ENCODE results near the gene CNTNAP2.

CNTNAP2 gene

DNA sequence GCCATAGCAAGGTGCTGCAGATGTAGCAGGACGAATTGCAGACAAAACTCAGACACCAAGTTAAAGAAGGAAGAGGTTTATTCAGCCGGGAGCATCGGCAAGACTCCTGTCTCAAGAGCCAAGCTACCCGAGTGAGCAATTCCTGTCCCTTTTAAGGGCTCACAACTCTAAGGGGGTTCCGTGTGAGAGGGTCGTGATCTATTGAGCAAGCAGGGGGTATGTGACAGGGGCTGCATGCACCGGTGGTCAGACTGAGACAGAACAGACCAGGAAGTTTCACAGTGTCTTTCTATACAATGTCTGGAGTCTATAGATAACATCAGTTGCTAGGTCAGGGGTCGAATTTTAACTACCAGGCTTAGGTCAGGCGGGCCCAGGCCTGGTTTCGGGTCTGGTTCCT is 2252.0 kb downstream of the CNTNAP2 start:
- H3K9me3 ChIP-seq = no peaks in the 10 kb centered on the region; the same call in 1 of the 2 replicates
- DNase-seq = peak; percentile 13
- H3K4me1 ChIP-seq = no peaks in the 10 kb centered on the region
- H3K36me3 ChIP-seq = no peaks in the 10 kb centered on the region
- TF ChIP-seq, protein P1, sequence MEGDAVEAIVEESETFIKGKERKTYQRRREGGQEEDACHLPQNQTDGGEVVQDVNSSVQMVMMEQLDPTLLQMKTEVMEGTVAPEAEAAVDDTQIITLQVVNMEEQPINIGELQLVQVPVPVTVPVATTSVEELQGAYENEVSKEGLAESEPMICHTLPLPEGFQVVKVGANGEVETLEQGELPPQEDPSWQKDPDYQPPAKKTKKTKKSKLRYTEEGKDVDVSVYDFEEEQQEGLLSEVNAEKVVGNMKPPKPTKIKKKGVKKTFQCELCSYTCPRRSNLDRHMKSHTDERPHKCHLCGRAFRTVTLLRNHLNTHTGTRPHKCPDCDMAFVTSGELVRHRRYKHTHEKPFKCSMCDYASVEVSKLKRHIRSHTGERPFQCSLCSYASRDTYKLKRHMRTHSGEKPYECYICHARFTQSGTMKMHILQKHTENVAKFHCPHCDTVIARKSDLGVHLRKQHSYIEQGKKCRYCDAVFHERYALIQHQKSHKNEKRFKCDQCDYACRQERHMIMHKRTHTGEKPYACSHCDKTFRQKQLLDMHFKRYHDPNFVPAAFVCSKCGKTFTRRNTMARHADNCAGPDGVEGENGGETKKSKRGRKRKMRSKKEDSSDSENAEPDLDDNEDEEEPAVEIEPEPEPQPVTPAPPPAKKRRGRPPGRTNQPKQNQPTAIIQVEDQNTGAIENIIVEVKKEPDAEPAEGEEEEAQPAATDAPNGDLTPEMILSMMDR (IDR thresholded peaks at IDR 0.05; ENCODE audit: low read depth, low read length) = no peak
- no peaks in the 10 kb centered on the region for H3K27me3 ChIP-seq
- H3K4me3 ChIP-seq (ENCODE audit: low read depth, low read length) = no peak overlapping the region; the same call in 1 of the 2 replicates

DNA sequence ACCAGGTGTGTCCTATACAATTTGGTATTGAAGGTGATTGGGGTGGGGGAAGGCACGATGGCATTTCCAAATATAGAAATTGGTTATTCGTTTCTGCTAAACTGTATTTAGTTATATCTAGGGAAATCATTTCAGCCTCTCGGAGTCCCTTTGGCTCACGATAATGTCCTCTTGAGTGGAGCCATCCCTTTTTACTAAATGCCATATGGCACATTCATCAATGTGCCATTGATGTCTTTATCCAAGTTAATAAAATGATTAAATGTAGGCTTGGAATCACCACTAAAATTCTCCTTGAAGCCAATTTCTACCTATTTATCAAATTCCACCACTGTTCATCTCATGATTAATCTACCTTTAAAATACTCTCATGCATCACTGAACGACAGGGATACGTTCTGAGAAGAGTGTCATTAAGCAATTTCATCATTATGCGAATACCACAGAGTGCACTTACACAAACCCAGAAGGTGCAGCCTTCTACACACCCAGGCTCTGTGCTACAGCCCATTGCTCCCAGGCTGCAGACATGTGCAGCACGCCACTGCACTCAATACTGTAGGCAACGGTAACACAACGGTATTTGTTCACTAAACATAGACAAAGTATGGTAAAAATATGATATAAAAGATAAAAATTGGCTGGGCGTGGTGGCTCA is 2254.8 kb downstream of the CNTNAP2 start:
- Histone ChIP-seq H3K27me3 (no peaks in the 10 kb centered on the region), H3K4me3 (ENCODE audit: low read depth, low read length) (no peak overlapping the region), H3K36me3 (no peaks in the 10 kb centered on the region), H3K4me1 (no peaks in the 10 kb centered on the region), H3K9me3 (no peaks in the 10 kb centered on the region; the same call in 1 of the 2 replicates)
- DNase-seq = no peak
- TF ChIP-seq, protein P1 (IDR thresholded peaks at IDR 0.05; ENCODE audit: low read depth, low read length) = no peak

DNA sequence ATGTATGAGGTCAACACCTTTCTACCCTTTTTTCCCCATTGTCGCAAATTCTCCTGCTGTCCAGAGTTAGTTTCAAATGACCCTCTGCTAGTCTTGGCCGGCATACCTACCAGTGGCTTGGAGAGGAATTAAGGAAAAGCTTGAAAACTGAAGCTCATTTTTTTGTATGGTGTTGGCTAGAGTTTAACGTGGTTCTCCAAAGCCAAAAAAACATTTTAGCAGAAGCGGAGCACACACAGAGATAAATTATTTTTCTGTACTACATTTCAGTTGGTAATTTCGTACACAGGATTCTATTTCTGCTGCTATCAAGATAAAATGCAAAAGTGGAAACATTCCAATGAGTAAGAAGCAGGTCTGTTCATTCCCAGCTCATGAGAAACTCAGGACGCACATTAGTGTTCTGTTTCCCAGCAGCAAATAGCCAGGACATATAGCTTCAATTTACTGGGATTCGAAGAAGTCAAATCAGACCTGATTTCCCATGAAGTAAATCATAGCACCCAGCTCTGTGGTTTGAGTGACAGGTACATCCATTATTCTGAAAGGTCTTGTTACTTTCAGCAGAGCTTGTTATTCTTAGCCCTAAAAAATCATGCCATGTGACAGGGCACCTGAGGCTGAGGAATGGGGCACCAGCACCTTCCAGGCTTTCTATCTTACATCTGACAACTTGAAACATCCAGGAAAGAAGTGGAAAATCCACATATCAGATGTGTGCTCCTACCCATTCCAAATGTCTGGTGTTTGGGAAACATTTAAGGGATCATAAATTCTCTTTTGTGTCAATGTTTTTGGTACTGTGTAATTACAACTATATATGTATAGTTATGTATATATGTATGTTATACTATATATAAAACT is 2258.0 kb downstream of the CNTNAP2 start:
- TF ChIP-seq, protein P1 (IDR thresholded peaks at IDR 0.05; ENCODE audit: low read depth, low read length) = no peak
- H3K9me3 ChIP-seq = no peaks in the 10 kb centered on the region; the same call in 1 of the 2 replicates
- H3K27me3 ChIP-seq = no peaks in the 10 kb centered on the region
- no peaks in the 10 kb centered on the region for H3K4me1 ChIP-seq
- H3K4me3 ChIP-seq (ENCODE audit: low read depth, low read length) = no peak overlapping the region
- no peaks in the 10 kb centered on the region for H3K36me3 ChIP-seq
- no peak for DNase-seq

DNA sequence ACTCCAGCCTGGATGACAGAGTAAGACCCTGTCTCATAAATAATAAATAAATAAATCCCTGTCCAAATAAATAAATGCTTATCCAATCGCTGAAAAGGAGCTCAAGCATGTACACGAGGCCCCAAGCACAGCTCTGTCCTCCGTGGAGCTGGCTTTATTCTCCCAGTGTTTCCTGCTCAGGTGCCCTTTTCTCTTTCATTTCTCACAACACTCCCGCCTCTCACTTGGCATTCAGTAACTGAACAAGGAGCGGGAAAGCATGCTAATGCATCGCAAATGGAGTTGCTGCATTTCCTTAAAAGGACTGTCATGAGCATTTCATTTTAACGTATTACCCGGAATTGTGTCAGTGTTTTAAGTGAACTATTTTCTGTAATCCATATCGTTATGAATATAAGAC is 2263.1 kb downstream of the CNTNAP2 start:
- TF ChIP-seq, protein P1 (IDR thresholded peaks at IDR 0.05; ENCODE audit: low read depth, low read length) = no peak
- no peak for DNase-seq
- Histone ChIP-seq H3K4me1 (no peaks in the 10 kb centered on the region), H3K27me3 (no peaks in the 10 kb centered on the region), H3K9me3 (no peaks in the 10 kb centered on the region), H3K36me3 (no peaks in the 10 kb centered on the region), H3K4me3 (ENCODE audit: low read depth, low read length) (no peak overlapping the region)

DNA sequence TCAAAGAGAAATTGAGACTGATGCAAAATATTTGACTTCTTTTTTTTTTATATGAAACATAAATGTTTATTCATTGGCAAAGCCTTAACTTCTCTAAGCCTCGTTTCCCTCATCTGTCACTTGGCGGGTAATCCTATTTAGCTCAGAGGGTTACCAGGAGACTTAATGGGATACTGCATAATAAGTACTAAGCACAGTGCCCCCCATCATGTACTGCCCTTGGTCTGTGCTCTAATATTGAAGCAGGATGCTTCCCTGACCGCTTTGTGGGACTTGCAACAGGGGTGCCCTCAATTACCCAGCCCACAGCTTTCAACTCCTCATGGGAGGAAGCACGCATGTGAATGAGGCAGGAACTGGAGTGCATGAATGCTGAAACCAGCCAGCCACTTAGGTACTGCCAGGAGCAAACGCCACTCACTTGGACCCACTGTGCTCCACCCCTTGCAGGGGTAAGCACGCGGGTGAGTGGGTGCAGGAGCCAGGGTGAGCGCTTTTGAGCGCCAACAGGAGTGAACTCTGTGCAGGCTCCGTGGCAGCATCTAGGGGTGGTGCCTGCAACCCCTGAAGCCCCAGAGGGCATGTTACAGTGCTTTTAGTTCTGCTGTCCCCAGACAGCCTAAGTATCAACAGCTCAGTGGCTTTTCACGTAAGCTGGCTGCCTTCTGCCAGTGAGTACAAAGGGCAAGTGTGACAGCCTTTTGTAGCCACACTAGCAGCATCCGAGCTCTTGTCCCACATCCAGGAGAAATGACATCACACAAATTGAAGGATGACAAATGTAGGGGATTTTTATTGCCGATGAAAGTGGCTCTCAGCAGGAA is 2264.2 kb downstream of the CNTNAP2 start:
- Histone ChIP-seq H3K27me3 (no peaks in the 10 kb centered on the region), H3K4me3 (ENCODE audit: low read depth, low read length) (no peak overlapping the region), H3K36me3 (no peaks in the 10 kb centered on the region), H3K4me1 (no peaks in the 10 kb centered on the region), H3K9me3 (no peaks in the 10 kb centered on the region)
- DNase-seq = no peak
- TF ChIP-seq, protein P1 (IDR thresholded peaks at IDR 0.05; ENCODE audit: low read depth, low read length) = no peak
